ENCODE measurements around the gene MMP1.

MMP1 gene

GRCh38 chr11:102780491-102780918, 17.5 kb downstream of the MMP1 start, which contains the start of gene MMP10:
MMP10 (minus strand) TSS chr11:102780628; CDS start chr11:102780591, 37 bp downstream.
- TF ChIP-seq CTCF (IDR thresholded peaks at IDR 0.05; ENCODE audit: extremely low read depth, missing control alignments): peak; percentile 10
- no peak for DNase-seq (ENCODE audit: low spot score)

- TF ChIP-seq CTCF (IDR thresholded peaks at IDR 0.05; ENCODE audit: extremely low read depth, missing control alignments): no peak
- no peak for DNase-seq (ENCODE audit: low spot score)
Measured at GRCh38 chr11:102776454-102776853, 21.5 kb downstream of the MMP1 start.

- no peak for TF ChIP-seq CTCF (IDR thresholded peaks at IDR 0.05; ENCODE audit: extremely low read depth, missing control alignments)
- no peak for DNase-seq (ENCODE audit: low spot score)
Measured at GRCh38 chr11:102773386-102773785, 24.6 kb downstream of the MMP1 start.

GRCh38 chr11:102771351-102771750, 26.6 kb downstream of the MMP1 start:
- TF ChIP-seq CTCF (IDR thresholded peaks at IDR 0.05; ENCODE audit: extremely low read depth, missing control alignments): no peak
- DNase-seq (ENCODE audit: low spot score): no peak

- TF ChIP-seq CTCF (IDR thresholded peaks at IDR 0.05; ENCODE audit: extremely low read depth, missing control alignments): no peak
- DNase-seq (ENCODE audit: low spot score): no peak
Measured at GRCh38 chr11:102770191-102770590, 27.8 kb downstream of the MMP1 start.

GRCh38 chr11:102767800-102768199, 30.2 kb downstream of the MMP1 start:
- no peak for DNase-seq (ENCODE audit: low spot score)
- TF ChIP-seq CTCF (IDR thresholded peaks at IDR 0.05; ENCODE audit: extremely low read depth, missing control alignments): no peak

- DNase-seq (ENCODE audit: low spot score): no peak
- TF ChIP-seq CTCF (IDR thresholded peaks at IDR 0.05; ENCODE audit: extremely low read depth, missing control alignments): no peak
Measured at GRCh38 chr11:102763440-102763839, 34.5 kb downstream of the MMP1 start.
